Measurements from ENCODE around the gene FMN2.

DNA sequence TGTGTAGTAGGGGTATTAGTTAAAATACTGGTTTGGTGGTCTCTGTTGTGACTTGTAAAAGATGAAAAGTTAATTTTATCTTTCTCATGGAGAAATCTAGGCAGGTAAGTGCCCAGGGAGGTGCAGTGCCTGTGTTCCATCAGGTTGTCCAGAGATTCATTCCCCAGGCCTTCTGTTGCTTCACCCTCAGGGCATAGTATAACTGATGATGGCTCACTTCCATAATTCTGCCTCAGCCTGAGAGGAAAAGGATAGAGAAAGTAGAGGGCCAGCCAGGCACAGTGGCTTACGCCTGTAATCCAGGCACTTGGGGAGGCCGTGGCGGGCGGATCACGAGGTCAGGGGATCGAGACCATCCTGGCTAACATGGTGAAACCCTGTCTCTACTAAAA, 153.9 kb downstream of the FMN2 start:
- no peak for TF ChIP-seq CTCF (IDR thresholded peaks at IDR 0.05)
- no peak for TF ChIP-seq POLR2A (IDR thresholded peaks at IDR 0.05)
